Hepatic stellate cell (primary cell): ENCODE measurements around the gene CDKAL1.
"Not testable (repeated sequence)": the region's sequence is repeated elsewhere in the genome, so short reads cannot be mapped to it uniquely, and the experiment has no call there.

Experiments
- DNase-seq: peaks from one replicate; pipeline ENCODE4 v3.0.0; 2011; ENCODE audit warnings: low spot score

CDKAL1 gene

GRCh38 chr6:20534295-20535262 lies at the start of gene CDKAL1:
Gene CDKAL1 (plus strand): TSS chr6:20534457. CDS start chr6:20546351, 11,894 bp downstream.
- peak; percentile 71 for DNase-seq

- no peak for DNase-seq
Measured at GRCh38 chr6:20486641-20487040, 47.6 kb upstream of the CDKAL1 start.

- DNase-seq = no peak
Measured at GRCh38 chr6:20487669-20488375, 46.4 kb upstream of the CDKAL1 start.

- DNase-seq = no peak
Measured at GRCh38 chr6:20490591-20490990, 43.7 kb upstream of the CDKAL1 start.

DNA sequence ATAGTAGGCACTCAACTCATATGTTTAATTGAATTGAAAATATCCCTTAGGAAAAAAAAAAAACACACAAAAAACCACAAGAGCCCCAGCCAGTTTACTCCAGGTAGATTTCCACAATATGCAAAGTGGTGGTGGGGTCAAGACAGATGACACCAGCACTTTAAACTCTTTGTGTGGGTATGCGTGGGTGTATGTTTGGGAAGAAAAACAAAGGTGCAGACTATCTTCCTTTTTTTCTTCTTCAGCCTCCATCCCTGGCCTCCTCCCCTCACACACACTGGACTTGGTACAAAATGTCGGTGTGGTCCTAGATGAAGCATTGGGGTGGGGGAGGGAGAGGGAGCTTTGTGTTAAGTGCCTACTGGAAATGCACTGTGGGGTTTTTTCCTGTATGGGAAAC lies 42.2 kb upstream of the CDKAL1 start:
- no peak for DNase-seq

DNA sequence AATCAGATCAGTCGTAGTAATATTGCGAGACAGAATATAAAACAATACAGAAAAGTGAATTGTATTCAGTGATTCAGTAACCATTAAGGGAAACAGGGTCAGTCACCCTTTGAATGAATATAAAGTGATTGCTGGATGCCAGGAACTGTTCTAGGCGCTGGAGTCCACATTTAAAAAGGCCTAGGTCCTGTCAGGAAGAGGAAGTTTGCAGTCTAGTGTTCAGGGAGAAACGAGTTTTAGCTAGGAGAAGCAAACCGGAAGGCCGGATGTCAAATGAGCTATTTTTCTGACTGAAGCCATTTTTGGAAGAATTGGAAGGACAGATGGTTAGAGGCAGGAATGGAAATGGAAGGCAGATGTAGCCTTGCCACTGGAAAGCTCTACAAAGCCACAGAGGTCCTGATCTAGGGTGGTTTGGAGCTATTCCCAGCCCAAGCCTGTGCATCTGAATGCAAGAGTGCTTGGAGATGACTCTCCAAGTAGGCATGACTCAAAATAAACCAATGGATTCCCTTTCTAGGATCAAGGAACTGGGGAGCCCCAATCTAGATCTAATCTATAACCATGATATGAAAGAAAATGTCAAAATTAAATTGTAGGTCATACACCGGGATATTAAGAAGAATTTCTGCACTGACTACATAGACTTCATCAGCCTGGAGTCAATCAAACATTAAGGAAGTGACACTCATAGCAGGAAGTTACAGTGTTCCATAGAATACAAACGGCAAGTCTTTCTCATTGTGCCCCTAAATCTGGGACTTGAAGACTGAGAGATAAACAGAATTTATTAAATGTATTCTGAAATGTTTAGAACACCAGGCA lies 36.8 kb upstream of the CDKAL1 start:
- peak; percentile 45 for DNase-seq

- no peak for DNase-seq
Measured at GRCh38 chr6:20498041-20498385, 36.2 kb upstream of the CDKAL1 start.

GRCh38 chr6:20509212-20509611 lies 25.0 kb upstream of the CDKAL1 start:
- no peak for DNase-seq

DNA sequence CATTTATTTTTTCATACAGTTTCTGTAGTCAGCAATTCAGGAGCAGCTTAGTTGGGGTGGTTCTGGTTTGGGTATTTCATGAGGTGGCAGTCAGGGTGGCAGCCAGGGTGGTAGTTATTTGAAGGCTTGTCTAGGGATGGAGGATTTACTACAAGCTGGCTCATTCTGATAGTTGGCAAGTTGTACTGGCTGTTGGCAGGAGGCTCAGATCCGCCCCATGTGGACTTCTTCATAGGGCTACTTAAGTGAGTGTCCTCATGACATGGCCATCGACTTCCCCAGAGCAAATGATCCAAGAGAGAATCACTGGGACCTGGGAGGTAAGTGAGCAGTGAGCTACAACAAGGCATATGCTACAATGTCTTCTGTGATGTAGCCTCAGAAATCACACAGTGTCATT lies 22.4 kb upstream of the CDKAL1 start:
- no peak for DNase-seq

DNA sequence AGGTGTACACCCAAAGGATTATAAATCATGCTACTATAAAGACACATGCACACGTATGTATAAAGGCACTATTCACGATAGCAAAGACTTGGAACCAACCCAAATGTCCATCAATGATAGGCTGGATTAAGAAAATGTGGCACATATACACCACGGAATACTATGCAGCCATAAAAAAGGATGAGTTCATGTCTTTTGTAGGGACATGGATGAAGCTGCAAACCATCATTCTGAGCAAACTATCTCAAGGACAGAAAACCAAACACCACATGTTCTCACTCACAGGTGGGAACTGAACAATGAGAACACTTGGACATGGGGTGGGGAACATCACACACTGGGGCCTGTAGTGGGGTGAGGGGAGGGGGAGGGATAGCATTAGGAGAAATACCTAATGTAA lies 9.0 kb upstream of the CDKAL1 start:
- not testable (repeated sequence) for DNase-seq

GRCh38 chr6:20529086-20529448 lies 5.2 kb upstream of the CDKAL1 start:
- DNase-seq = not testable (repeated sequence)

- no peak for DNase-seq
Measured at GRCh38 chr6:20532881-20533280, 1.4 kb upstream of the CDKAL1 start.

DNA sequence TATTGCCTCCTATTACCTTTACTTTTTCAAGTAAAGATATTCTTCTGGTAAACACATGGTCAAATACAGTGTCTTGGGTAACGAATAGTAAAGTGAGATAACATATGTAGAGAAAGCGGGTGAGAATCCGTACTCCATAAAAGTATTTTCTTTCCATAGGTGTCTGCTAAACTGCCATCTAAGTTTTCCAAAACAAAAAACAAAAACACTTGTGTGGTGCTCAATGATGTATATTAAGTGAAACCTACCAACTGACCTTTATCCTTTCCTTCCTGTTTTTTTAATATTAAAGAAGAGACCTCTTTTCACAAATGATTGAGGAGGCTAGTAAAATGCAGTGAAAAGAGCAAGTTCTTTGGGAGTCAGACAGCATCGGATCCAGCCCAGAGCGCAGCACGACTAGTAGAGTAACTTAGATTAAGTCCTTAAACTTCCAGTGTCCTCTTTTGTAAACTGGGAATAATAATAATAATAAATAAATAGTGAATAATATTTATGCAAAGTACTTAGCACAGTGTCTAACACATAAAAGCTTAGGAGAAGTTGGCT lies 437 bp upstream of the CDKAL1 start:
- DNase-seq = no peak

- no peak for DNase-seq
Measured at GRCh38 chr6:20538131-20538662, 3.9 kb downstream of the CDKAL1 start.

DNA sequence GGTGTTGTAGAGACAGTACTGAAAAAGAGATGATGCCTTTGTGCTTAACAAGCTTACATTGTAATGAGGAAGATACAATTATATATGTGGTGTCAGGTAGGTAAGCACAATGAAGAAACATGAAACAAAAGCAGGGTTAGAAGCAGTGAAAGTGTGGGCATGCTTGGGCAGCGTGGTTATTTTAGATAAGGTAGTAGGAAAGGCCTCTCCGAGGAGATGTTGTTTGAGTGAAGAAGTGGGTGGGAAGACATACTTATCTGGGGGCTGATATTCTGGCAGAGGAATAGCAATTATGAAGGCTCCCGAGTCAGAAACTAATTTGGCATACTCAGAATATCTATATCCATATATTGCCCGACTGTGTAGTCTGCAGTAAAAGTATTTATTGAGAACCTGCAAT lies 4.7 kb downstream of the CDKAL1 start:
- DNase-seq = no peak

DNA sequence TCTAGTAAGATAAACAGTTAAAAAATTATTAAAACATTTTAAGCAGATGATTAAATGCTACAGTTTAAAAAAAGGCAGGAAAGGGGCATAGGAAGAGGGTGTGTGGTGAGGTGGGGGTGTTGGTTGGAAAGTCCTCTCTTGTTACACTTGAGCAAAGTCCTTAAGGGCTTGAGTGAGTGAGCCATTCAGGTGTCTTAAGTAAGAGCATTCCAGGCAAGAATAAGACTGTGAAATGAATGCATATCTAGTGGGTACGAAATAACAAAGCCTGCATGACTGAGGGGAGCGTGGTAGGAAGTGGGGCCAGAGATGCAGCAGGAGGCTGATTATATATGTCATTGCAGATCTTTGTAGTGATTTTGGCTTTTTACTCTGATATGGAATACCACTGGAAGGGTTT lies 5.1 kb downstream of the CDKAL1 start:
- no peak for DNase-seq

DNA sequence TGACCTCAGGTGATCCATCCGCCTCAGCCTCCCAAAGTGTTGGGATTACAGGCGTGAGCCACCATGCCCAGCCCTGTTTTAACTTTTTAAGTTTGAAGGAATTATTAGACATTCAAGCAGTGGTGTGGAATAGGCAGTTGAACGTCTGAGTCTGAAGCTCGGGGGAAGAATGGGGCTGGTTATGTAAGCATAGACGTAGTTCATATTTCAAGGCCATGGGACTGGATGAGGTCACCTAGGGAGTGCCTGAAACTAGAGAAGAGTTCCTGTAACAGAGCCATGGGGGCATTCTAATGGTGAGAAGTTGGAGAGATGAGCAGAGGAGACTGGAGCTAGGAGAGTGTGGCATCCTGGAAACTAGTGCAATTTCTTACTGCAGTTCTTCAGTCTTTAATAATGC lies 6.4 kb downstream of the CDKAL1 start:
- no peak for DNase-seq

DNA sequence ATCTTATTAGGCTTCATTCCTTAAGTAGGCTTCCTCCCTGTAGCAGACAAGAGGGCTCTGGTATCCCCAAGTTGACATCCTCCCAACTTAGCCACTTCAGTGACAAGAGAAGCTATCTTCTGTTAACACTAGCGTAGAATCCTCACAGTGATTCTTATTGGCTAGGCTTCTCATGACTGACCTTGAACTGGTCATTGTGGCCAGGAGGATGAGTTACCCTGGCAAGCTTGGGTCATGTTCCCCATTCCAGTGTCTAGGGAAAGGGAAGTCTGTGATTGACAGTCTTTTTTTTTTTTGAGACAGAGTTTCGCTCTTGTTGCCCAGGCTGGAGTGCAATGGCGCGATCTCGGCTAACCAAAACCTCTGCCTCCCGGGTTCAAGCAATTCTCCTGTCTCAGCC lies 7.1 kb downstream of the CDKAL1 start:
- DNase-seq = no peak

GRCh38 chr6:20542927-20543602 lies 8.8 kb downstream of the CDKAL1 start:
- no peak for DNase-seq

DNA sequence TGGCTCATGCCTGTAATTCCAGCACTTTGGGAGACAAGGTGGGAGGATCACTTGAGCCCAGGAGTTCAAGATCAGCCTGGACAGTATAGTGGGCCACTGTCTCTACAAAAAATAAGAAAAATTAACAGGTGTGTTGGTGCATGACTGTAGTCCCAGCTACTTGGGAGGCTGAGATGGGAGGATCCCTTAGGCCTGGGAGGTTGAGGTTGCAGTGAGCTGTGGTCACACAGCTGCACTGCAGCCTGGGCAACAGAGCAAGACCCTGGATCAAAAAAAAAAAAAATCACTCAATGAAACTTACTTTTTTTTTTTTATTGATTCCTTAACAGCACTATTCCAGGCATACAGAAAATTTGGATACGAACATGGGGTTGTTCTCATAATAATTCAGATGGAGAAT lies 14.0 kb downstream of the CDKAL1 start:
- no peak for DNase-seq

- DNase-seq = not testable (repeated sequence)
Measured at GRCh38 chr6:20549398-20549797, 15.1 kb downstream of the CDKAL1 start.
